ENCODE measurements around the gene PTBP1. TPM values are rescaled to one million over a fixed set of nuclear protein-coding genes. Genes with fewer than 3 reads are reported as not detected.
A peak's percentile ranks its signal among the peaks of the same experiment; 100 is the strongest.

Gene PTBP1
- total RNA-seq: 236 TPM
- long read RNA-seq, transcript PTBP1-201 (14 exons, 3,155 nt): minor isoform, 30 of 303 reads
- long read RNA-seq, transcript PTBP1-206 (4 exons, 1,217 nt): minor isoform, 11 of 303 reads
- long read RNA-seq, transcript PTBP1-203 (15 exons, 3,598 nt): major isoform, 55 of 303 reads
- long read RNA-seq, partial matches to known transcripts: 180 of 303 reads
- long read RNA-seq, other reads (novel, unspliced or antisense): 27 of 303 reads

- DNase-seq (ENCODE audit: low spot score): peak; percentile 100
Measured at GRCh38 chr19:796692-797527, at the start of gene PTBP1. TSS of gene PTBP1 (plus strand) at chr19:797452. CDS start at chr19:797498, 46 bp downstream.

- DNase-seq (ENCODE audit: low spot score): no peak
Measured at GRCh38 chr19:748274-748598, 49.0 kb upstream of the PTBP1 start.

DNA sequence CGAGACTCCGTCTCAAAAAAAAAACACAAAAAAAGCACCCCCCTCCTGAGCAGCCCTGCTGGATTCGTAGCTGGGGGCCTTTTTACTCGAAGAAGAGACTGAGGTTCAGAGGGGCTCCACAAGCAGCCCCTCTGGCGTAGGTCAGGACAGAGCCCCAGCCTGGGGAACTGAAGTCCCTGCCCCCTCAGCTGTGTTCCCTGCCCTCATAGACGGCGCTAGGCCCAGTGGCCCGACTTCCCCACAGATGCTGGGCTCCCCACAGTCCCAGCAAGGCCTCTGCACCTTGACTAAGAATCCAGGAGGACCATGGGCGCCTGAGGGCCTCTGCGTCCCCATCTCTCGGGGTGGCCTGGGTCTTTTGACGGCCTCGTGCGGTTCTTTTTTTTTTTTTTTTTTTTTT, 47.4 kb upstream of the PTBP1 start:
- DNase-seq (ENCODE audit: low spot score): no peak

GRCh38 chr19:750640-751423, 46.4 kb upstream of the PTBP1 start, which contains the start of gene MISP:
TSS of gene MISP (plus strand) at chr19:751112. CDS start at chr19:756947, 5,835 bp downstream.
- no peak for DNase-seq (ENCODE audit: low spot score)

GRCh38 chr19:751501-752341, 45.5 kb upstream of the PTBP1 start:
- no peak for DNase-seq (ENCODE audit: low spot score)

GRCh38 chr19:752652-753517, 44.4 kb upstream of the PTBP1 start:
- DNase-seq (ENCODE audit: low spot score): no peak

DNA sequence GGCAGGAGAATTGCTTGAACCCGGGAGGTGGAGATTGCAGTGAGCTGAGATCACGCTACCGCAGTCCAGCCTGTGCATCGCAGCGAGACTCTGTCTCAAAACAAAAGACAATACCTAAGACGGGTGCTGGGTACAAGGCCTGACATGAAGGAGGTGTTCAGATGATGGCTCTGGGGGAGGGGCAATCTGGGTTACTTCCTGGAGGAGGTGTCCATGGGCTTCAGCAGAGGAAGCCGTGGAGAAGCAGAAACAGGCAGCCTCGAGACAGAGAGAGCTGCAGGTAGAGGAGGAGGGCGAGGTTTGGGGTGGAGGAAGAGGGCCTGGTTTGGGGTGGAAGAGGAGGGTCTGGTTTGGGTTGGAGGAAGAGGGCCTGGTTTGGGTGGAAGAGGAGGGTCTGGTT, 42.7 kb upstream of the PTBP1 start:
- no peak for DNase-seq (ENCODE audit: low spot score)

DNA sequence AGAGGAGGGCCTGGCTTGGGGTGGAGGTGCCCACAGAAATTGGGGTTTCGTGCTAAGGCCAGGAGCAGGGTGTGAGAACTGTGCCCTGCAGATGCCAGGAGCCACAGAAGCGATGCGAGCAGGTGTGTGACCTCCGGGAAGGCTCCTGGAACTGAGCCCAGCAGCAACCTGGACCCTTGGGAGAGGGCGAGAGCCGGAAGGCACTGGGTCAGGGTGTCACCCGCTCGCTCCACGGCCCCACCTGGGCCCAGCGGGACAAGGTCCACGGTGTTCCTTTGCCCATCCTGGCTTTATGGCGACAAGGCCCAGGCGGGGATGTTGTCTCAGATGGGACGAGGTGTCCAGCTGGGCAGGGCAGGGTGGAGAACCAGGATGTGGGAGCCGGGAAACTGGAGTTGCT, 42.2 kb upstream of the PTBP1 start:
- DNase-seq (ENCODE audit: low spot score): no peak

- DNase-seq (ENCODE audit: low spot score): no peak
Measured at GRCh38 chr19:756236-756635, 41.0 kb upstream of the PTBP1 start.

DNA sequence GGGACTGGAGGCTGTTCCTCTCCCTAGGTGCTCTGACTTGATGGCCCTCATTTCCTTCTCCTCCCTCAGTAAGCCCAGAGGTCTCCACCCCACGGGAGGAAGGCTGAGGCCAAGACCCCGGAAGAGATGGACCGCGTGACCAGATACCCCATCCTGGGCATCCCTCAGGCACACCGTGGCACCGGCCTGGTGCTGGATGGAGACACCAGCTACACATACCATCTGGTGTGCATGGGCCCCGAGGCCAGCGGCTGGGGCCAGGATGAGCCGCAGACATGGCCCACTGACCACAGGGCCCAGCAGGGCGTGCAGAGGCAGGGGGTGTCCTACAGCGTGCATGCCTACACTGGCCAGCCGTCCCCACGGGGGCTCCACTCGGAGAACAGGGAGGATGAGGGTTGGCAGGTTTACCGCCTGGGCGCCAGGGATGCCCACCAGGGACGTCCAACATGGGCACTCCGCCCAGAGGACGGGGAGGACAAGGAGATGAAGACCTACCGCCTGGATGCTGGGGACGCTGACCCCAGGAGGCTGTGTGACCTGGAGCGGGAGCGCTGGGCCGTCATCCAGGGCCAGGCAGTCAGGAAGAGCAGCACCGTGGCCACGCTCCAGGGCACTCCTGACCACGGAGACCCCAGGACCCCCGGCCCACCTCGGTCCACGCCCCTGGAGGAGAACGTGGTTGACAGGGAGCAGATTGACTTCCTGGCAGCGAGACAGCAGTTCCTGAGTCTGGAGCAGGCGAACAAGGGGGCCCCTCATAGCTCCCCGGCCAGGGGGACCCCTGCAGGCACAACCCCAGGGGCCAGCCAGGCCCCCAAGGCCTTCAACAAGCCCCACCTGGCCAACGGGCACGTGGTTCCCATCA, 40.2 kb upstream of the PTBP1 start:
- DNase-seq (ENCODE audit: low spot score): no peak

GRCh38 chr19:757811-758668, 39.2 kb upstream of the PTBP1 start:
- DNase-seq (ENCODE audit: low spot score): no peak

GRCh38 chr19:763181-763580, 34.1 kb upstream of the PTBP1 start:
- DNase-seq (ENCODE audit: low spot score): no peak

DNA sequence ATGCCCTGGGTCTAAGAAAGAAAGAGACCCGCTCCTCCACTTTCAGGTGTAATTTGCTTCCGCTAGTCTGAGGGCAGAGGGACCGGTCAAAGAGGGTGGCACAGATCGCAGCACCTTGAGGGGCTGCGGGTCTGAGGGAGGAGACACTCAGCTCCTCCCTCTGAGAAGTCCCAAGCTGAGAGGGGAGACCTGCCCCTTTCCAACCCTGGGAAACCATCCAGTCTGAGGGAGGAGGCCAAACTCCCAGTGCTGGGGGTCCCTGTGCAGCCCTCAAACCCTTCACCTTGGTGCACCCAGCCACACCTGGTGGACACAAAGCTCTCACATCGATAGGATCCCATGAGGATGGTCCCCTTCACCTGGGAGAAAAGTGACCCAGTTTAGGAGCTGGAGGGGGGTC, 33.4 kb upstream of the PTBP1 start:
- DNase-seq (ENCODE audit: low spot score): no peak

GRCh38 chr19:764301-764700, 33.0 kb upstream of the PTBP1 start:
- no peak for DNase-seq (ENCODE audit: low spot score)

- no peak for DNase-seq (ENCODE audit: low spot score)
Measured at GRCh38 chr19:765179-765738, 32.0 kb upstream of the PTBP1 start.

DNA sequence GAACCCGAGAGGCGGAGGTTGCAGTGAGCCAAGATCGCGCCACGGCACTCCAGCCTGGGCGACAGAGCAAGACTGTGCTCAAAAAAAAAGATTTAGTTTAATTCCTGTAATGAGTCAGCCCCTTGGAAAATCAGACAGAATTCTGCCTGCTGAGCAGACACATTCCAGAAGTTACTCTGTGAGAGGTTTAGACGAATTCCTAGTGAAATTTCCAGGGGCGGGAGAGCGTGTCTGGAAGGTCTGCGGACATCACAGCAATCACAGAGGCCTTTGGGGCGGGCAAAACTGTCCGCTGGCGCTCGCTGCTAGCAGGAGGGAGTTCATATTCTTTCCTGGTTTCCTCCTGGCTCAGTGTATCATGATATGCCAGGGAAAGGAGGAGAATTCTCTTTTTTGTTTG, 28.8 kb upstream of the PTBP1 start:
- DNase-seq (ENCODE audit: low spot score): no peak

DNA sequence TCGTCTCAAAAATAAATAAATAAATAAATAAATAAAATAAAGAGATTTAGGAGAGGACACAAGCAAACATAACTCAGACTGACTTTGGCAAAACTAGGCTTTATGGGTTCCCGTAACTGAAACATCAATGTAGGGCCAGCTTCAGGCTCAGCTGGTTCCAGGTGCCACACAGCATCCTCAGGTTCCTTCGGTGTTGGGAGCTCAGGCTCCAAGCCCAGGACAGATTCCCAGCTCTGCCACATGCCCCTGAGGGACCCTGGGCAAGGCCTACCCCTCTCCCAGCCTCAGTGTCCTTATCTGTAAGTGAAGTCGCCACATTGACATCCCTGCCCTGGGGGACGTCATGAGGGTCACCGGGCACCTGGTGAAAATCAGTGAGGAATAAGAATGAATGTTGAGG, 27.6 kb upstream of the PTBP1 start:
- DNase-seq (ENCODE audit: low spot score): no peak

- DNase-seq (ENCODE audit: low spot score): no peak
Measured at GRCh38 chr19:771332-771785, 25.9 kb upstream of the PTBP1 start.
